Ishikawa (cell line): ENCODE data around the gene ATG5.

ENCODE experiments used
- CEBPB ChIP-seq: IDR thresholded peaks from 2 replicates; pipeline ENCODE4 v1.6.1; 2012
- EGR1 ChIP-seq: IDR thresholded peaks from 2 replicates; pipeline ENCODE4 v1.6.1; 2012
- EP300 ChIP-seq: IDR thresholded peaks from 2 replicates; pipeline ENCODE4 v1.6.1; 2012; ENCODE audit warnings: borderline replicate concordance
- FOXM1 ChIP-seq: IDR thresholded peaks from 2 replicates; pipeline ENCODE4 v1.6.1; 2012; ENCODE audit warnings: low read depth, borderline replicate concordance
- MAX ChIP-seq: IDR thresholded peaks from 2 replicates; pipeline ENCODE4 v1.6.1; 2012
- NFIC ChIP-seq: IDR thresholded peaks from 2 replicates; pipeline ENCODE4 v1.6.1; 2012
- RAD21 ChIP-seq: IDR thresholded peaks from 2 replicates; pipeline ENCODE4 v1.6.1; 2012; ENCODE audit warnings: low read depth
- TAF1 ChIP-seq: IDR thresholded peaks from 2 replicates; pipeline ENCODE4 v1.6.1; 2012; ENCODE audit warnings: low read depth, mild to moderate bottlenecking
- TCF12 ChIP-seq: IDR thresholded peaks from 2 replicates; pipeline ENCODE4 v1.6.1; 2012; ENCODE audit warnings: low read depth
- TEAD4 ChIP-seq: IDR thresholded peaks from 2 replicates; pipeline ENCODE4 v1.6.1; 2012
- ZBTB7A ChIP-seq: IDR thresholded peaks from 2 replicates; pipeline ENCODE4 v1.6.1; 2012; ENCODE audit warnings: low read depth
- TF ChIP-seq, protein P1 (sequence below): IDR thresholded peaks from 2 replicates; pipeline ENCODE4 v1.6.1; 2012; ENCODE audit warnings: low read depth, mild to moderate bottlenecking
- TF ChIP-seq, protein P2 (sequence below): IDR thresholded peaks from 2 replicates; pipeline ENCODE4 v1.6.1; 2012

DNA sequence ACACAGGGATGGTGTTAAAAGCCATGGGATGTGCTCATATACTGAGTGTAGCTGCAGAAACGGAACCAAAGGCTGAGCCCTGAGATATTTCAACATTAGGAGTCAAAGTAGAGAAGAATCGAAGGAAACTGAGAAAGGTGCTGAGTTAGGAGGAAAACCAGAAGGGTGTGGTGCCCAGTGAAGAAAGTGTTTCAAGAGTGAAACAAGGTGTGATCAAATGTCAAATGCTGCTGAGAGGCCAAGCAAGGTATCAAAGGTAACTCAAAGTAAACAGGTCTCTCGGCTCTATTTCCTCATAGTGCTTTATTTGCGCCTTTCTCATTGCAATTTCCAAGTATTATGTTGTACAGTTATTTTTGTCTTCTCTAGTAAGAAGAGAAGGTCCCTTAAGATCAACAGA is 145.4 kb downstream of the ATG5 start:
- TF ChIP-seq RAD21, result no peak
- TF ChIP-seq EGR1, result no peak
- no peak for TF ChIP-seq EP300
- TF ChIP-seq CEBPB, result no peak
- TF ChIP-seq, protein P1, sequence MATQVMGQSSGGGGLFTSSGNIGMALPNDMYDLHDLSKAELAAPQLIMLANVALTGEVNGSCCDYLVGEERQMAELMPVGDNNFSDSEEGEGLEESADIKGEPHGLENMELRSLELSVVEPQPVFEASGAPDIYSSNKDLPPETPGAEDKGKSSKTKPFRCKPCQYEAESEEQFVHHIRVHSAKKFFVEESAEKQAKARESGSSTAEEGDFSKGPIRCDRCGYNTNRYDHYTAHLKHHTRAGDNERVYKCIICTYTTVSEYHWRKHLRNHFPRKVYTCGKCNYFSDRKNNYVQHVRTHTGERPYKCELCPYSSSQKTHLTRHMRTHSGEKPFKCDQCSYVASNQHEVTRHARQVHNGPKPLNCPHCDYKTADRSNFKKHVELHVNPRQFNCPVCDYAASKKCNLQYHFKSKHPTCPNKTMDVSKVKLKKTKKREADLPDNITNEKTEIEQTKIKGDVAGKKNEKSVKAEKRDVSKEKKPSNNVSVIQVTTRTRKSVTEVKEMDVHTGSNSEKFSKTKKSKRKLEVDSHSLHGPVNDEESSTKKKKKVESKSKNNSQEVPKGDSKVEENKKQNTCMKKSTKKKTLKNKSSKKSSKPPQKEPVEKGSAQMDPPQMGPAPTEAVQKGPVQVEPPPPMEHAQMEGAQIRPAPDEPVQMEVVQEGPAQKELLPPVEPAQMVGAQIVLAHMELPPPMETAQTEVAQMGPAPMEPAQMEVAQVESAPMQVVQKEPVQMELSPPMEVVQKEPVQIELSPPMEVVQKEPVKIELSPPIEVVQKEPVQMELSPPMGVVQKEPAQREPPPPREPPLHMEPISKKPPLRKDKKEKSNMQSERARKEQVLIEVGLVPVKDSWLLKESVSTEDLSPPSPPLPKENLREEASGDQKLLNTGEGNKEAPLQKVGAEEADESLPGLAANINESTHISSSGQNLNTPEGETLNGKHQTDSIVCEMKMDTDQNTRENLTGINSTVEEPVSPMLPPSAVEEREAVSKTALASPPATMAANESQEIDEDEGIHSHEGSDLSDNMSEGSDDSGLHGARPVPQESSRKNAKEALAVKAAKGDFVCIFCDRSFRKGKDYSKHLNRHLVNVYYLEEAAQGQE, result no peak
- TF ChIP-seq TAF1, result no peak
- TF ChIP-seq TEAD4, result no peak
- no peak for TF ChIP-seq TCF12
- TF ChIP-seq FOXM1, result no peak
- TF ChIP-seq MAX, result no peak
- TF ChIP-seq ZBTB7A, result no peak
- no peak for TF ChIP-seq NFIC
- TF ChIP-seq, protein P2, sequence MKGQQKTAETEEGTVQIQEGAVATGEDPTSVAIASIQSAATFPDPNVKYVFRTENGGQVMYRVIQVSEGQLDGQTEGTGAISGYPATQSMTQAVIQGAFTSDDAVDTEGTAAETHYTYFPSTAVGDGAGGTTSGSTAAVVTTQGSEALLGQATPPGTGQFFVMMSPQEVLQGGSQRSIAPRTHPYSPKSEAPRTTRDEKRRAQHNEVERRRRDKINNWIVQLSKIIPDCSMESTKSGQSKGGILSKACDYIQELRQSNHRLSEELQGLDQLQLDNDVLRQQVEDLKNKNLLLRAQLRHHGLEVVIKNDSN, result no peak
